Breast epithelium (tissue), 4 donors: Measurements from ENCODE around the gene NECTIN4. TPM values are rescaled to one million over a fixed set of nuclear protein-coding genes. Genes with fewer than 3 reads are reported as not detected.

Source experiments
- DNase-seq, 2 donors: peaks; one replicate each; pipeline ENCODE4 v3.0.0-alpha.2; 2019; ENCODE audit warnings: low spot score in 2 of 2
- H3K27ac ChIP-seq, 2 donors: fragments of 200-600 bp; sonication (generic) in 1 of 2; one replicate each; pipeline ENCODE4 v1.5.1; 2016 to 2019; ENCODE audit warnings: mild to moderate bottlenecking in 1 of 2
- H3K27me3 ChIP-seq, 2 donors: fragments of 200-600 bp; sonication (generic) in 1 of 2; one replicate each; pipeline versions ENCODE4 v1.5.1 to v1.6.0; 2017 to 2019; ENCODE audit warnings: control low read depth in 1 of 2, mild to moderate bottlenecking in 1 of 2
- H3K36me3 ChIP-seq: fragments of 200-600 bp; one replicate; pipeline ENCODE4 v1.5.1; 2019
- H3K4me1 ChIP-seq, 2 donors: fragments of 200-600 bp; sonication (generic); one replicate each; pipeline ENCODE4 v1.5.1; 2016 to 2019; ENCODE audit warnings: control low read depth in 1 of 2
- H3K4me3 ChIP-seq, 3 donors: fragments of 200-600 bp; sonication (generic); 1 replicate in 2 of 3; 2 replicates in 1 of 3; pipeline ENCODE4 v1.5.1; 2016 to 2019; ENCODE audit warnings: mild to moderate bottlenecking in 3 of 3, moderate library complexity in 2 of 3
- H3K9me3 ChIP-seq, 2 donors: fragments of 200-600 bp; sonication (generic) in 1 of 2; one replicate each; pipeline ENCODE4 v1.5.1; 2016 to 2019; ENCODE audit warnings: control low read depth in 1 of 2
- POLR2A ChIP-seq: fragments of 450-650 bp; IDR thresholded peaks from one replicate; pipeline ENCODE4 v1.6.1; 2016; ENCODE audit warnings: antibody characterized with exemption, mild to moderate bottlenecking, moderate library complexity
- POLR2AphosphoS5 ChIP-seq, 3 donors: sonication (generic); formaldehyde crosslinking; IDR thresholded peaks; one replicate each; pipeline ENCODE4 v1.6.1; 2017; ENCODE audit warnings: antibody characterized with exemption in 3 of 3
- intact Hi-C: fragments of 100-400 bp; cut with DNase I; formaldehyde crosslinking; loops from one replicate; pipeline ENCODE4 v1.15.1; 2023; ENCODE audit warnings: low total_unique reads
- total RNA-seq, 3 donors: library from RNA; depleted of rRNA; stranded (reverse); fragments of >200 nt; gene quantifications; one replicate each; pipeline ENCODE4 v1.1.0, GENCODE V29; 2016
- TF ChIP-seq, protein P1 (sequence below), 3 donors: fragments of 450-650 bp; IDR thresholded peaks; one replicate each; pipeline ENCODE4 v1.5.1; 2016 to 2017; ENCODE audit warnings: antibody characterized with exemption in 3 of 3, mild to moderate bottlenecking in 3 of 3, moderate library complexity in 3 of 3

NECTIN4 gene
- total RNA-seq, 3 donors from 2014 or later: 28.5 to 56.3 TPM; not detected in 1

DNA sequence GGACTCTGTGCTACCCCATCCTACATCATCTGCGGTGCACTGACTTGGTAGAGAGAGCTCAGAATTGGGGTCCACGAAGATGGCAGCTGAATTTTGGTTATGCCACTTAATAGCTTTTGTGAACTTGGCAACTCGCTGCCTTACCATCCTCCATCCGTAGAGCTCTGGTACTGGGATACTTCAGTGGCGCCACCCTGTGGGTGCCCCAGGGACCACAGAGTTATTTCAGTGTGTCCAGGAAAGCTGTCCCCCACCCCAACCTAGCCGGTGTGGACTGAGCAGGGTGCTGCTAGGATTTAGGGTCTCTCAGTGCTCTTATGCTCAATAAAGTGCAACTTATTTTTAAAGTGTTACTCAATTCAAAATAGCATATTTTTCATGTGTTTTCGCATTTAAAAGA lies 34.6 kb downstream of the NECTIN4 start:
- H3K9me3 ChIP-seq: no peaks in the 10 kb centered on the region
- DNase-seq: no peak
- TF ChIP-seq POLR2AphosphoS5 (IDR thresholded peaks at IDR 0.05) (no peak), POLR2A (no peak)
- TF ChIP-seq, protein P1, sequence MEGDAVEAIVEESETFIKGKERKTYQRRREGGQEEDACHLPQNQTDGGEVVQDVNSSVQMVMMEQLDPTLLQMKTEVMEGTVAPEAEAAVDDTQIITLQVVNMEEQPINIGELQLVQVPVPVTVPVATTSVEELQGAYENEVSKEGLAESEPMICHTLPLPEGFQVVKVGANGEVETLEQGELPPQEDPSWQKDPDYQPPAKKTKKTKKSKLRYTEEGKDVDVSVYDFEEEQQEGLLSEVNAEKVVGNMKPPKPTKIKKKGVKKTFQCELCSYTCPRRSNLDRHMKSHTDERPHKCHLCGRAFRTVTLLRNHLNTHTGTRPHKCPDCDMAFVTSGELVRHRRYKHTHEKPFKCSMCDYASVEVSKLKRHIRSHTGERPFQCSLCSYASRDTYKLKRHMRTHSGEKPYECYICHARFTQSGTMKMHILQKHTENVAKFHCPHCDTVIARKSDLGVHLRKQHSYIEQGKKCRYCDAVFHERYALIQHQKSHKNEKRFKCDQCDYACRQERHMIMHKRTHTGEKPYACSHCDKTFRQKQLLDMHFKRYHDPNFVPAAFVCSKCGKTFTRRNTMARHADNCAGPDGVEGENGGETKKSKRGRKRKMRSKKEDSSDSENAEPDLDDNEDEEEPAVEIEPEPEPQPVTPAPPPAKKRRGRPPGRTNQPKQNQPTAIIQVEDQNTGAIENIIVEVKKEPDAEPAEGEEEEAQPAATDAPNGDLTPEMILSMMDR (IDR thresholded peaks at IDR 0.05): no peak
- no peak overlapping the region for H3K27ac ChIP-seq
- no peaks in the 10 kb centered on the region for H3K4me1 ChIP-seq
- H3K27me3 ChIP-seq: no peaks in the 10 kb centered on the region
- no peaks in the 10 kb centered on the region for H3K36me3 ChIP-seq
- intact Hi-C loops: no loop called here
- H3K4me3 ChIP-seq: no peak overlapping the region

DNA sequence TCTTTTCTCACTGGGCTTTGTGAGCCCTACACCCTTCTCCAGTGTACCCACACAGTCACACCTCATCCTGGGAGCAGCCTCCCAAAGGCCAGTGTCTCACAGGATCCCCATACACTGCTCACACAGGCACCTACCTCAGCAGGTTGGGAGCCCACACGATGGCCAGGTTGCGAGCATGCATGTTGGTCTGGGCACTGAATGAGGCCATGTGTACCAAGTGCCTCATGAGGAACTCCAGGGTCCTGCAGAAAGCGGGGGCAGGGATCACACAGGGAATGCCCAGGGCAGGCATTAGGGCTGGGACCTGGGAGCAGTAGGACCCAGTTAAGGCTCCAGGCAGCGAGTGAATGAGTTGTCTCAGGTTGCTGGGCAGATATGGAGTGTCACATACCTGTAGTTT lies 35.1 kb downstream of the NECTIN4 start:
- Histone ChIP-seq H3K9me3 (no peaks in the 10 kb centered on the region), H3K36me3 (no peaks in the 10 kb centered on the region), H3K27ac (no peak overlapping the region), H3K27me3 (no peaks in the 10 kb centered on the region), H3K4me1 (no peaks in the 10 kb centered on the region), H3K4me3 (no peak overlapping the region)
- intact Hi-C loops: no loop called here
- TF ChIP-seq POLR2AphosphoS5 (IDR thresholded peaks at IDR 0.05) (no peak), POLR2A (no peak)
- TF ChIP-seq, protein P1 (IDR thresholded peaks at IDR 0.05): no peak
- DNase-seq: no peak

- no peaks in the 10 kb centered on the region for H3K9me3 ChIP-seq
- H3K36me3 ChIP-seq: no peaks in the 10 kb centered on the region
- H3K27ac ChIP-seq: no peak overlapping the region
- DNase-seq: no peak
- TF ChIP-seq POLR2A: no peak
- TF ChIP-seq POLR2AphosphoS5 (IDR thresholded peaks at IDR 0.05): no peak
- TF ChIP-seq, protein P1 (IDR thresholded peaks at IDR 0.05): no peak
- no peak overlapping the region for H3K4me3 ChIP-seq
- no peaks in the 10 kb centered on the region for H3K4me1 ChIP-seq
- intact Hi-C loops: no loop called here
- H3K27me3 ChIP-seq: no peaks in the 10 kb centered on the region
Observed at GRCh38 chr1:161052899-161053298, 36.5 kb downstream of the NECTIN4 start.

DNA sequence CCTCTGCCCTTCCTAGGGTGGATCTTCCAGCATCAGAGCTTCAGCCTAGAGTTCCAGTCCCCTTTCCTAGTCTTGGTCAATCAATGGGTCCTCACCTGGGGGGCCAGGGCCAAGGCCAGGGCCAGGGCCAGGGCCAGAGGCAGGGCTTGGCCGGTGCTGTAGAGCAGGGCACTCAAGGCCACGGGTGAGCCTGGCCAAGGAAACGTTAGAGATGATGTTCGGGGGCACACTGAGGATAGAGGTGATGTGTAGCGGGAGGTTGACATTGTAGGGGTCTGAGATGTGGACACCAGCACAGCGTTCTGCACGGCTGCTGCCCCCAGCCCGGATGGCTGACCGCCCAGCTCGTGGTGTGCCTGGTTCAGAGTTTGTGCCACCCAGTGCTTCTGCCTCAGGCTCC lies 38.1 kb downstream of the NECTIN4 start:
- Histone ChIP-seq H3K27me3 (no peaks in the 10 kb centered on the region), H3K36me3 (no peaks in the 10 kb centered on the region), H3K4me3 (no peak overlapping the region), H3K4me1 (no peaks in the 10 kb centered on the region), H3K27ac (no peak overlapping the region), H3K9me3 (no peaks in the 10 kb centered on the region)
- TF ChIP-seq, protein P1 (IDR thresholded peaks at IDR 0.05): no peak
- no peak for TF ChIP-seq POLR2AphosphoS5 (IDR thresholded peaks at IDR 0.05)
- no peak for TF ChIP-seq POLR2A
- no peak for DNase-seq
- intact Hi-C loops: no loop called here

DNA sequence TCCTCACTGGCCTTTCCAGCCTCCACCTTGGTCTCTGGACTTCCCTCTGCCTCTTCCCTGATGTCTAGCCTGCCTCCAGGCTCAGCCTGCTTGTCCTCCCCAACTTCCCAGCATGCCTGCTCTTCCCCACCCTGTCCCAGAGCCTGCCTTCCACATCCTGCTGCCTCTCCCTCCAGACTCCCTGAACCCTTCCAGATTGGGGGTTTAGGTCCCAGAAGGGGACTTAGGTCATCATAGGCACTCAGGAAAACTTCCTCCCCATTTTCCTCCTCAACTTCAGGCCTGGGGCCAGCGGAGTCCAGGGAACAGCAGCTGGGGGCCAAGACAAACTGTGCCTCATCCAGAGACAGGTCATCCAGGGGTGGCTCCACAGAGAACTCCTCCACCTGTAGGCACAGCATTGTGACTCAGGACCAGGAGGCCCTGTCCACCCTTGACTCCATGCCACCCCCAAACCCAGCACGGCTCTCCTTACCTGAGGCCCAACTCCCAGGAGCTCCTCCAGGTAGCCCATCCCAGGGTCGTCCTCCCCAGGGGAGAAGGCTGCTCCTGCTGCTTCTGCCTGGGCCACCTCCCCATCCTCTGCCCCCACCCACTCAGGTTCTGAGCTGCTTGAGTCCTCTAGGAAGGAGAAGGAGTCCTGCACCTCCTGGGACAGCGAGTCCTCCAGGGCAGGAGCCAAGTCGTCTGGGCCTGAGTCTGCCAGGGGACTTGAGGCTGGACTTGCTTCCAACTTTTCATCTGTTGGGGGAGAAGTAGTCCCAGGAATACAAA lies 40.2 kb downstream of the NECTIN4 start:
- Histone ChIP-seq H3K27ac (no peak overlapping the region), H3K36me3 (no peaks in the 10 kb centered on the region), H3K4me3 (no peak overlapping the region), H3K9me3 (no peaks in the 10 kb centered on the region), H3K27me3 (no peaks in the 10 kb centered on the region), H3K4me1 (no peaks in the 10 kb centered on the region)
- intact Hi-C loops: no loop called here
- TF ChIP-seq POLR2AphosphoS5 (IDR thresholded peaks at IDR 0.05): no peak
- TF ChIP-seq POLR2A: no peak
- TF ChIP-seq, protein P1 (IDR thresholded peaks at IDR 0.05): no peak
- no peak for DNase-seq
